Mesenchymal stem cell (in vitro differentiated cells and primary cell): ENCODE measurements around the gene CAPN10.

ENCODE experiments used
- DNase-seq: peaks from one replicate; pipeline ENCODE4 v3.0.0-alpha.2; 2013
- H2AFZ ChIP-seq: one replicate; pipeline ENCODE4 v1.6.1; 2013; ENCODE audit warnings: low read depth, mild to moderate bottlenecking, control low read depth, inconsistent platforms, low read length, moderate library complexity
- H2AK5ac ChIP-seq: 2 replicates; pipeline ENCODE4 v1.6.1; 2013; ENCODE audit warnings: low read length, moderate library complexity, mild to moderate bottlenecking, inconsistent platforms; ENCODE audit not compliant: severe bottlenecking
- H2BK120ac ChIP-seq: one replicate; pipeline ENCODE4 v1.6.1; 2013; ENCODE audit warnings: low read depth, mild to moderate bottlenecking, inconsistent platforms, low read length, moderate library complexity
- H2BK12ac ChIP-seq, 2 experiments: one replicate each; pipeline ENCODE4 v1.6.1; 2013; ENCODE audit warnings: inconsistent platforms in 2 of 2, low read length in 2 of 2, mild to moderate bottlenecking in 2 of 2, moderate library complexity in 2 of 2, control low read depth in 1 of 2
- H2BK15ac ChIP-seq: one replicate; pipeline ENCODE4 v1.6.1; 2013; ENCODE audit warnings: mild to moderate bottlenecking, low read depth, inconsistent platforms; ENCODE audit not compliant: poor library complexity, severe bottlenecking
- H2BK5ac ChIP-seq: 2 replicates; pipeline ENCODE4 v1.6.1; 2013; ENCODE audit warnings: low read depth, mild to moderate bottlenecking, low read length, control low read depth, inconsistent platforms; ENCODE audit not compliant: poor library complexity, severe bottlenecking
- H3K14ac ChIP-seq, 2 experiments: one replicate each; pipeline ENCODE4 v1.6.1; 2013; ENCODE audit warnings: inconsistent platforms in 2 of 2, low read length in 2 of 2, control low read depth in 1 of 2, mild to moderate bottlenecking in 1 of 2, moderate library complexity in 1 of 2
- H3K18ac ChIP-seq, 2 experiments: one replicate each; pipeline ENCODE4 v1.6.1; 2013; ENCODE audit warnings: inconsistent platforms in 2 of 2, low read length in 2 of 2, control low read depth in 1 of 2, low read depth in 1 of 2, mild to moderate bottlenecking in 1 of 2
- H3K23ac ChIP-seq, 2 experiments: one replicate each; pipeline ENCODE4 v1.6.1; 2013; ENCODE audit warnings: inconsistent platforms in 2 of 2, low read length in 2 of 2, mild to moderate bottlenecking in 2 of 2, moderate library complexity in 2 of 2, control low read depth in 1 of 2
- H3K27ac ChIP-seq: 2 replicates; pipeline ENCODE4 v1.5.1; 2013; ENCODE audit warnings: mild to moderate bottlenecking, moderate library complexity, low read length, control low read depth, inconsistent platforms; ENCODE audit not compliant: poor library complexity, severe bottlenecking
- H3K27me3 ChIP-seq, 2 experiments: 2 replicates each; pipeline versions ENCODE4 v1.6.1 to v1.7.0; 2013; ENCODE audit warnings: low read length in 2 of 2, mild to moderate bottlenecking in 2 of 2, moderate library complexity in 2 of 2, control low read depth in 1 of 2, inconsistent platforms in 1 of 2; ENCODE audit not compliant: control insufficient read depth in 1 of 2, insufficient read depth in 1 of 2
- H3K36me3 ChIP-seq, 2 experiments: 2 replicates each; pipeline versions ENCODE4 v1.6.1 to v1.7.0; 2013; ENCODE audit warnings: low read length in 2 of 2, control low read depth in 1 of 2, inconsistent platforms in 1 of 2, low read depth in 1 of 2, mild to moderate bottlenecking in 1 of 2; ENCODE audit not compliant: insufficient read depth in 2 of 2, control insufficient read depth in 1 of 2
- H3K4ac ChIP-seq, 2 experiments: one replicate each; pipeline ENCODE4 v1.6.1; 2013; ENCODE audit warnings: inconsistent platforms in 2 of 2, low read length in 2 of 2, mild to moderate bottlenecking in 2 of 2, moderate library complexity in 2 of 2, control low read depth in 1 of 2, low read depth in 1 of 2
- H3K4me1 ChIP-seq: 2 replicates; pipeline ENCODE4 v1.6.1; 2013; ENCODE audit warnings: low read depth, low read length, control low read depth; ENCODE audit not compliant: control insufficient read depth, insufficient read depth
- H3K4me2 ChIP-seq: 2 replicates; pipeline ENCODE4 v1.6.1; 2013; ENCODE audit warnings: low read length, mild to moderate bottlenecking, inconsistent platforms; ENCODE audit not compliant: poor library complexity, severe bottlenecking
- H3K4me3 ChIP-seq, 2 experiments: 2 replicates each; pipeline versions ENCODE4 v1.5.1 to v1.7.0; 2013; ENCODE audit warnings: low read length in 2 of 2, mild to moderate bottlenecking in 2 of 2, control low read depth in 1 of 2, low read depth in 1 of 2; ENCODE audit not compliant: insufficient read depth in 1 of 2
- H3K79me1 ChIP-seq: replicated peaks from 2 replicates; pipeline ENCODE4 v1.6.1; 2013; ENCODE audit warnings: mild to moderate bottlenecking, control low read depth, low read length, inconsistent platforms; ENCODE audit not compliant: poor library complexity, severe bottlenecking
- H3K9ac ChIP-seq: 2 replicates; pipeline ENCODE4 v1.7.0; 2013; ENCODE audit warnings: mild to moderate bottlenecking, low read length, moderate library complexity
- H3K9me3 ChIP-seq: 2 replicates; pipeline ENCODE4 v1.7.0; 2013; ENCODE audit warnings: mild to moderate bottlenecking, low read length; ENCODE audit not compliant: control insufficient read depth
- H4K8ac ChIP-seq: one replicate; pipeline ENCODE4 v1.6.1; 2013; ENCODE audit warnings: inconsistent platforms, mild to moderate bottlenecking, low read length, moderate library complexity
- H4K91ac ChIP-seq: one replicate; pipeline ENCODE4 v1.6.1; 2013; ENCODE audit warnings: mild to moderate bottlenecking, low read length, inconsistent platforms
- WGBS: methylation state at CpG from one replicate; pipeline ENCODE4 v1.1.7; 2013; ENCODE audit warnings: mixed read lengths; 5-methylcytosine and 5-hydroxymethylcytosine counted together

CAPN10 gene

GRCh38 chr2:240558236-240558761 lies 28.2 kb upstream of the CAPN10 start:
- Histone ChIP-seq H2BK15ac (no peak overlapping the region), H3K4me3 (peak overlapping the region; percentile 54 to 71)

GRCh38 chr2:240559286-240559685 lies 27.2 kb upstream of the CAPN10 start:
- H3K4me2 ChIP-seq, result no peak overlapping the region
- no peak overlapping the region for H2BK5ac ChIP-seq
- H2AK5ac ChIP-seq, result no peak overlapping the region
- H3K4me1 ChIP-seq, result peaks cover 33% of the 10 kb centered on the region
- no peak overlapping the region for H2BK120ac ChIP-seq
- no peaks in the 10 kb centered on the region for H3K9me3 ChIP-seq
- no peak overlapping the region for H3K27ac ChIP-seq
- H3K23ac ChIP-seq, result no peak overlapping the region
- no peak overlapping the region for H4K8ac ChIP-seq
- no peaks in the 10 kb centered on the region for H3K27me3 ChIP-seq
- DNase-seq, result no peak
- peak overlapping the region in 1 of 2 experiments; percentile 79 for H3K4me3 ChIP-seq
- H2BK15ac ChIP-seq, result no peak overlapping the region
- H3K4ac ChIP-seq, result no peak overlapping the region
- H3K36me3 ChIP-seq, result peaks cover 23% of the 10 kb centered on the region in 2 experiments
- no peak overlapping the region for H3K18ac ChIP-seq
- WGBS, result 87% methylated on average over 3 of the region's 3 CpGs
- H3K9ac ChIP-seq, result no peak overlapping the region
- peaks cover 51% of the 10 kb centered on the region for H3K79me1 ChIP-seq
- H3K14ac ChIP-seq, result no peak overlapping the region
- no peak overlapping the region for H2BK12ac ChIP-seq
- no peak overlapping the region for H4K91ac ChIP-seq
- no peak overlapping the region for H2AFZ ChIP-seq

More at GRCh38 chr2:240558236-240558761, 28.2 kb upstream of the CAPN10 start:
- no peak overlapping the region for H4K91ac ChIP-seq
- H3K9me3 ChIP-seq, result no peaks in the 10 kb centered on the region
- no peak for DNase-seq
- no peak overlapping the region for H3K4ac ChIP-seq
- no peak overlapping the region for H2AFZ ChIP-seq
- peaks cover 35% of the 10 kb centered on the region for H3K4me1 ChIP-seq
- peaks cover 55% of the 10 kb centered on the region for H3K79me1 ChIP-seq
- H3K18ac ChIP-seq, result no peak overlapping the region
- peaks cover 18 to 27% of the 10 kb centered on the region in 2 experiments for H3K36me3 ChIP-seq
- peak overlapping the region; percentile 73 for H3K9ac ChIP-seq
- H3K27ac ChIP-seq, result no peak overlapping the region
- H2AK5ac ChIP-seq, result no peak overlapping the region
- H2BK120ac ChIP-seq, result no peak overlapping the region
- no peaks in the 10 kb centered on the region for H3K27me3 ChIP-seq
- WGBS, result 83% methylated on average over 18 of the region's 18 CpGs
- H3K14ac ChIP-seq, result no peak overlapping the region
- no peak overlapping the region for H3K23ac ChIP-seq
- H4K8ac ChIP-seq, result no peak overlapping the region
- H3K4me2 ChIP-seq, result peak overlapping the region; percentile 97
- H2BK5ac ChIP-seq, result no peak overlapping the region
- H2BK12ac ChIP-seq, result no peak overlapping the region

GRCh38 chr2:240560084-240560479 lies 26.5 kb upstream of the CAPN10 start, which contains the start of gene DUSP28:
Gene DUSP28, plus strand, starts transcription at chr2:240560357. Its CDS starts 328 bp downstream, at chr2:240560685.
- H3K27ac ChIP-seq, result peak within 1 kb of the TSS; percentile 91
- peak within 1 kb of the TSS; percentile 68 to 98 for H3K14ac ChIP-seq
- WGBS, result 1% methylated on average over 23 of the region's 39 CpGs

GRCh38 chr2:240560480-240561324 lies 25.8 kb upstream of the CAPN10 start:
- Histone ChIP-seq H3K4me3 (peak overlapping the region; percentile 79 to 86), H2BK12ac (peak overlapping the region in 1 of 2 experiments; percentile 75), H4K8ac (peak overlapping the region; percentile 94), H3K4me1 (peaks cover 38% of the 10 kb centered on the region), H3K18ac (peak overlapping the region; percentile 96 to 98), H2AFZ (peak overlapping the region; percentile 55), H2BK5ac (peak overlapping the region; percentile 92), H3K9ac (peak overlapping the region; percentile 92), H2BK15ac (peak overlapping the region; percentile 76), H3K14ac (peak overlapping the region; percentile 68 to 98), H3K4me2 (peak overlapping the region; percentile 91), H3K9me3 (no peaks in the 10 kb centered on the region), H2BK120ac (peak overlapping the region; percentile 88), H2AK5ac (no peak overlapping the region), H3K4ac (peak overlapping the region; percentile 86 to 87), H3K79me1 (peaks cover 42% of the 10 kb centered on the region), H4K91ac (peak overlapping the region; percentile 89), H3K23ac (peak overlapping the region in 1 of 2 experiments; percentile 94), H3K36me3 (peaks cover 14 to 20% of the 10 kb centered on the region in 2 experiments), H3K27me3 (no peaks in the 10 kb centered on the region), H3K27ac (peak overlapping the region; percentile 91)
- WGBS, result under 1% methylated on average over 91 of the region's 101 CpGs
- peak; percentile 98 for DNase-seq

More at GRCh38 chr2:240560084-240560479, 26.5 kb upstream of the CAPN10 start, which contains the start of gene DUSP28:
- Histone ChIP-seq H3K4me3 (peak within 1 kb of the TSS; percentile 79 to 86), H3K9ac (peak within 1 kb of the TSS; percentile 92), H3K79me1 (peaks cover 45% of the 10 kb centered on the region), H2BK5ac (peak within 1 kb of the TSS; percentile 92), H3K18ac (peak within 1 kb of the TSS; percentile 97 to 98), H3K9me3 (no peaks in the 10 kb centered on the region), H4K91ac (peak within 1 kb of the TSS; percentile 89), H2BK12ac (peak within 1 kb of the TSS in 1 of 2 experiments; percentile 75), H2AK5ac (no peak within 1 kb of the TSS), H3K4me1 (peaks cover 33% of the 10 kb centered on the region), H3K27me3 (no peaks in the 10 kb centered on the region), H3K4me2 (peak within 1 kb of the TSS; percentile 91), H3K23ac (peak within 1 kb of the TSS in 1 of 2 experiments; percentile 94), H3K36me3 (peaks cover 20% of the 10 kb centered on the region in 2 experiments), H2BK120ac (peak within 1 kb of the TSS; percentile 88), H2AFZ (peak within 1 kb of the TSS; percentile 55), H2BK15ac (peak within 1 kb of the TSS; percentile 84), H3K4ac (peak within 1 kb of the TSS; percentile 86 to 96), H4K8ac (peak within 1 kb of the TSS; percentile 94)
- peak; percentile 90 for DNase-seq
